DND-41 (cell line): Measurements from ENCODE around the gene JAZF1.

Experiments used
- ATAC-seq: fragments of 200-7000 bp; cut with Tn5 transposase; 3 replicates; pipeline ENCODE4 v1.9.1; 2021; ENCODE audit warnings: low read depth; ENCODE audit not compliant: insufficient read depth
- DNase-seq: peaks from one replicate; pipeline ENCODE4 v3.0.0-alpha.2; 2020
- H2AFZ ChIP-seq: 2 replicates; pipeline ENCODE4 v1.6.0; 2012; ENCODE audit warnings: low read depth, low read length
- H3K27ac ChIP-seq: 2 replicates; pipeline ENCODE4 v1.5.1; 2012; ENCODE audit warnings: low read length, inconsistent platforms
- H3K27me3 ChIP-seq: fragments of 200-600 bp; sonication (generic); 2 replicates; pipeline ENCODE4 v1.6.0; 2012; ENCODE audit warnings: low read length, mild to moderate bottlenecking, inconsistent platforms; ENCODE audit not compliant: insufficient read depth, poor library complexity
- H3K36me3 ChIP-seq: 2 replicates; pipeline ENCODE4 v1.5.1; 2012; ENCODE audit warnings: low read length, inconsistent platforms; ENCODE audit not compliant: insufficient read depth
- H3K4me1 ChIP-seq: 2 replicates; pipeline ENCODE4 v1.5.1; 2012; ENCODE audit warnings: mild to moderate bottlenecking, low read length; ENCODE audit not compliant: insufficient read depth
- H3K4me2 ChIP-seq: 2 replicates; pipeline ENCODE4 v1.6.0; 2012; ENCODE audit warnings: mild to moderate bottlenecking, moderate library complexity, low read length, inconsistent platforms; ENCODE audit not compliant: insufficient read depth
- H3K4me3 ChIP-seq, 2 experiments: fragments of 200-600 bp in 1 of 2; shearing (Covaris generic) in 1 of 2; 2 replicates each; pipeline ENCODE4 v1.5.1; 2012 to 2016; ENCODE audit warnings: inconsistent platforms in 2 of 2, low read length in 2 of 2, mild to moderate bottlenecking in 2 of 2, low read depth in 1 of 2, moderate library complexity in 1 of 2
- H3K79me2 ChIP-seq: 2 replicates; pipeline ENCODE4 v1.6.0; 2012; ENCODE audit warnings: low read length, inconsistent platforms; ENCODE audit not compliant: insufficient read depth
- H3K9ac ChIP-seq: 2 replicates; pipeline ENCODE4 v1.6.0; 2012; ENCODE audit warnings: low read depth, mild to moderate bottlenecking, inconsistent platforms, low read length, moderate library complexity
- H3K9me3 ChIP-seq: 2 replicates; pipeline ENCODE4 v1.5.1; 2012; ENCODE audit warnings: low read length, moderate library complexity, mild to moderate bottlenecking, inconsistent platforms; ENCODE audit not compliant: insufficient read depth, severe bottlenecking
- H4K20me1 ChIP-seq: 2 replicates; pipeline ENCODE4 v1.6.0; 2012; ENCODE audit warnings: low read length; ENCODE audit not compliant: insufficient read depth
- EZH2 ChIP-seq: IDR thresholded peaks from 3 replicates; pipeline ENCODE4 v1.6.1; 2012; ENCODE audit warnings: borderline replicate concordance, low read depth, mild to moderate bottlenecking, moderate library complexity, low read length, inconsistent platforms; ENCODE audit not compliant: severe bottlenecking
- TF ChIP-seq, protein P1 (sequence below): IDR thresholded peaks from 2 replicates; pipeline ENCODE4 v1.5.1; 2012; ENCODE audit warnings: borderline replicate concordance, low read length, moderate library complexity, mild to moderate bottlenecking; ENCODE audit not compliant: poor library complexity, severe bottlenecking; ENCODE audit errors: extremely low read depth

Gene JAZF1

DNA sequence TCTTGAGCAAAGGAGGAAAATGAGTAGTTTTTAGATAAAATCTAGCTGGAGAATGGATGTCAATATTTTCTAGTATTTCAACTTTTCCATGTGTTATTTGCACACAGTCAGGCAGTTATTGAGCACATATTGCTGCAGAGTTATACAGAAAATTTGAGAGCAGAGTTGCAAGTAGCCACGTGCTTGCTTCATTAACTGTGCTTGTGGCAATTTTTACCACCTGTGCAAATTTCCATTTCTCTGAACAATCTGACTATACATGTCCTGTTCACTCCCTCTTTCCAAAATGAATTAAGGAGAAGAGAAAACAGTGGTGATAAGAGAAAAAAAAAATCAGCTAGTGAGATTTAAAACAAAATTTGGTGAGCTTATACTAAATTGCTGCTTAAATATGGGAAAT is 262.1 kb downstream of the JAZF1 start:
- H4K20me1 ChIP-seq, result no peaks in the 10 kb centered on the region
- no peaks in the 10 kb centered on the region for H3K79me2 ChIP-seq
- H3K36me3 ChIP-seq, result no peaks in the 10 kb centered on the region
- H3K27ac ChIP-seq, result no peak overlapping the region
- H2AFZ ChIP-seq, result no peak overlapping the region
- no peaks in the 10 kb centered on the region for H3K27me3 ChIP-seq
- peaks cover 28% of the 10 kb centered on the region for H3K4me1 ChIP-seq
- no peaks in the 10 kb centered on the region for H3K9me3 ChIP-seq
- TF ChIP-seq, protein P1, sequence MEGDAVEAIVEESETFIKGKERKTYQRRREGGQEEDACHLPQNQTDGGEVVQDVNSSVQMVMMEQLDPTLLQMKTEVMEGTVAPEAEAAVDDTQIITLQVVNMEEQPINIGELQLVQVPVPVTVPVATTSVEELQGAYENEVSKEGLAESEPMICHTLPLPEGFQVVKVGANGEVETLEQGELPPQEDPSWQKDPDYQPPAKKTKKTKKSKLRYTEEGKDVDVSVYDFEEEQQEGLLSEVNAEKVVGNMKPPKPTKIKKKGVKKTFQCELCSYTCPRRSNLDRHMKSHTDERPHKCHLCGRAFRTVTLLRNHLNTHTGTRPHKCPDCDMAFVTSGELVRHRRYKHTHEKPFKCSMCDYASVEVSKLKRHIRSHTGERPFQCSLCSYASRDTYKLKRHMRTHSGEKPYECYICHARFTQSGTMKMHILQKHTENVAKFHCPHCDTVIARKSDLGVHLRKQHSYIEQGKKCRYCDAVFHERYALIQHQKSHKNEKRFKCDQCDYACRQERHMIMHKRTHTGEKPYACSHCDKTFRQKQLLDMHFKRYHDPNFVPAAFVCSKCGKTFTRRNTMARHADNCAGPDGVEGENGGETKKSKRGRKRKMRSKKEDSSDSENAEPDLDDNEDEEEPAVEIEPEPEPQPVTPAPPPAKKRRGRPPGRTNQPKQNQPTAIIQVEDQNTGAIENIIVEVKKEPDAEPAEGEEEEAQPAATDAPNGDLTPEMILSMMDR, result no peak
- TF ChIP-seq EZH2, result no peak
- H3K4me3 ChIP-seq, result no peak overlapping the region
- H3K4me2 ChIP-seq, result no peak overlapping the region
- DNase-seq, result no peak
- H3K9ac ChIP-seq, result no peak overlapping the region
- no peak for ATAC-seq

DNA sequence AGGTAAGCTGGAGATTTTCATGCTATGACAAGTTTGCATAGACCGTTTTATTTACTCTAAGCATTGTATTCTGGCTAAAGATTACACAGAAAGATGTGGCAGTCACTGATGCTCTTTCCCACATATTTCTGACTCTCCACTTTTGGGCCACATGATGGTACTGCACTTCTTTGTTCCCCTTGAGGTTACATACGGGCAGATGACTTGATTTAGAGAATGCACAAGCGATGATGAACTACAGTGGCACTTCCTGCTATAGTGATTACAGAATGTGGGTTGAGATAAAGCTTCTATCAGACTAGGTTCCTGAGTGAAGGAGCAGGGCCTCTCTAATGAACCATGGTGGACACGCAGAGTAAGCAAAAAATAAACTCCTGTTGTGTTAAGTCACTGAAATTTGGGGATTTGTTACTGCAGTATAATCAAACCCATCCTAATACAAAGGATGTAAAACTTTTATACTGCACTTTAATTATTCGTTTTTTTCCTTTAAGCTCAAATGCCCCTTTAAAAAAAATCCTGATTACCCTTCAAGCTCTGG is 262.8 kb downstream of the JAZF1 start:
- Histone ChIP-seq H4K20me1 (no peaks in the 10 kb centered on the region), H3K36me3 (no peaks in the 10 kb centered on the region), H3K4me2 (no peak overlapping the region), H3K9me3 (no peaks in the 10 kb centered on the region), H3K79me2 (no peaks in the 10 kb centered on the region), H3K27me3 (no peaks in the 10 kb centered on the region), H3K9ac (no peak overlapping the region), H2AFZ (no peak overlapping the region), H3K4me3 (no peak overlapping the region), H3K4me1 (peaks cover 22% of the 10 kb centered on the region), H3K27ac (no peak overlapping the region)
- ATAC-seq (no peak), DNase-seq (no peak)
- no peak for TF ChIP-seq EZH2
- TF ChIP-seq, protein P1, result no peak

DNA sequence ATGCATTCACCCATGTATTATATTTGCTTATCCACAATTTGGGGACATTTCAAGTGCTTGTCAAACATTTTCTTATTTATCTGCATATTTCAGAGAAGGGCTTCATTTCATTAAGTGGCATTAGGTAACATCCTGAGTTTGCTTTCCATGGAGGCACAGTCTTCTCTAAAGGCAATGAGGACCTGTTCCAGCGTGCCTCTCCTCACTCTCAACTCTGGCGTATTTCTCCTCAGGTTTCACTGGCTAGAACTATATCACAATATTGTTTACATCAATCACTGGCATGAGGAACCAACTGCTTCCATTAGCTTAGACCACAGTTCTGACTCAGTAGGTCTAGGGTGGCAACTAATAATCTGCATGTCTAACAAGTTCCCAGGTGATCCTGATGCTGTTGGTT is 263.5 kb downstream of the JAZF1 start:
- Histone ChIP-seq H3K27ac (no peak overlapping the region), H4K20me1 (no peaks in the 10 kb centered on the region), H3K4me3 (no peak overlapping the region), H3K27me3 (no peaks in the 10 kb centered on the region), H3K4me2 (no peak overlapping the region), H3K9me3 (no peaks in the 10 kb centered on the region), H3K9ac (no peak overlapping the region), H3K36me3 (no peaks in the 10 kb centered on the region), H3K79me2 (no peaks in the 10 kb centered on the region), H3K4me1 (peaks cover 15% of the 10 kb centered on the region), H2AFZ (no peak overlapping the region)
- TF ChIP-seq, protein P1, result no peak
- TF ChIP-seq EZH2, result no peak
- DNase-seq (no peak), ATAC-seq (no peak)

DNA sequence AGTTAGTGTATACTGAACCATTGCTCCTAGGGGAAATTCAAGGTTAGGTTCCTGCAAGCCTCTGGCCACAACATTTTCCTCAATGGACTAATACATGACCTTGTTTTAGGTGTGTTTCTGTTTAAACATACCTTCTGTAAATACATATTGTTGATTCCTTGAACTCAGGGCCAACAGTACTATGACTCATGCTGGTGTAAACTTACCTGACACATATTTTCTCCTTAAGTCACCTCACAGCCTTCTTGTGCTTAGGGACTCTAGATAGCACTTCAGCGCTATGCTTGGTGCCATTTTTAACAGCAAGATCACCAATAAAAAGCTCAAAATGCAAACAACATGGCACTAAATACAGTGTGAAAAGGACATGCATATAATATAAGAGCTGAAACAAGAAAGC is 264.2 kb downstream of the JAZF1 start:
- H3K79me2 ChIP-seq, result no peaks in the 10 kb centered on the region
- DNase-seq (no peak), ATAC-seq (no peak)
- TF ChIP-seq EZH2, result no peak
- TF ChIP-seq, protein P1, result no peak
- no peaks in the 10 kb centered on the region for H4K20me1 ChIP-seq
- no peaks in the 10 kb centered on the region for H3K9me3 ChIP-seq
- H3K4me3 ChIP-seq, result no peak overlapping the region
- H3K27ac ChIP-seq, result no peak overlapping the region
- H3K4me2 ChIP-seq, result no peak overlapping the region
- no peak overlapping the region for H3K9ac ChIP-seq
- no peaks in the 10 kb centered on the region for H3K36me3 ChIP-seq
- no peak overlapping the region for H2AFZ ChIP-seq
- H3K27me3 ChIP-seq, result no peaks in the 10 kb centered on the region
- peaks cover 9% of the 10 kb centered on the region for H3K4me1 ChIP-seq
